H9 (cell line): ENCODE results near the gene RAB15. TPM values are rescaled to one million over a fixed set of nuclear protein-coding genes. Genes with fewer than 3 reads are reported as not detected.

Experiments
- DNase-seq: peaks from one replicate; pipeline ENCODE4 v3.0.0-alpha.2; 2017
- H2AFZ ChIP-seq: one replicate; pipeline ENCODE4 v1.6.1; 2013; ENCODE audit warnings: mild to moderate bottlenecking, low read length, control low read depth, moderate library complexity
- H2AK5ac ChIP-seq: 2 replicates; pipeline ENCODE4 v1.6.1; 2013; ENCODE audit warnings: low read length, control low read depth, mixed read lengths; ENCODE audit not compliant: insufficient read length
- H2BK120ac ChIP-seq: one replicate; pipeline ENCODE4 v1.6.1; 2013; ENCODE audit warnings: low read depth, mild to moderate bottlenecking, low read length, control low read depth, inconsistent platforms; ENCODE audit not compliant: poor library complexity, severe bottlenecking
- H2BK12ac ChIP-seq: 2 replicates; pipeline ENCODE4 v1.6.1; 2013; ENCODE audit warnings: low read length, control low read depth, mixed read lengths, low read depth; ENCODE audit not compliant: insufficient read length
- H2BK15ac ChIP-seq: 2 replicates; pipeline ENCODE4 v1.6.1; 2013; ENCODE audit warnings: low read depth, low read length, control low read depth
- H2BK20ac ChIP-seq: one replicate; pipeline ENCODE4 v1.6.1; 2013; ENCODE audit warnings: low read depth, mild to moderate bottlenecking, low read length, control low read depth, inconsistent platforms; ENCODE audit not compliant: poor library complexity, severe bottlenecking
- H2BK5ac ChIP-seq: 2 replicates; pipeline ENCODE4 v1.6.1; 2013; ENCODE audit warnings: low read length, control low read depth, mixed read lengths; ENCODE audit not compliant: insufficient read length
- H3K14ac ChIP-seq: 2 replicates; pipeline ENCODE4 v1.6.1; 2013; ENCODE audit warnings: low read length, control low read depth; ENCODE audit not compliant: insufficient read depth
- H3K18ac ChIP-seq: 2 replicates; pipeline ENCODE4 v1.6.1; 2013; ENCODE audit warnings: low read depth, mild to moderate bottlenecking, mixed read lengths, low read length, control low read depth; ENCODE audit not compliant: insufficient read length
- H3K23ac ChIP-seq: 2 replicates; pipeline ENCODE4 v1.6.1; 2013; ENCODE audit warnings: low read length, control low read depth, mixed read lengths, low read depth; ENCODE audit not compliant: insufficient read length
- H3K23me2 ChIP-seq: 2 replicates; pipeline ENCODE4 v1.6.1; 2013; ENCODE audit warnings: low read depth, mild to moderate bottlenecking, mixed read lengths, low read length, control low read depth; ENCODE audit not compliant: insufficient read length, poor library complexity, severe bottlenecking
- H3K27ac ChIP-seq: 2 replicates; pipeline ENCODE4 v1.5.1; 2013; ENCODE audit warnings: low read length, control low read depth, mixed read lengths, low read depth; ENCODE audit not compliant: insufficient read length
- H3K27me3 ChIP-seq: 2 replicates; pipeline ENCODE4 v1.6.1; 2013; ENCODE audit warnings: low read length, control low read depth, inconsistent platforms; ENCODE audit not compliant: insufficient read depth
- H3K4ac ChIP-seq: 2 replicates; pipeline ENCODE4 v1.6.1; 2013; ENCODE audit warnings: low read depth, mild to moderate bottlenecking, control low read depth, inconsistent platforms, low read length, moderate library complexity
- H3K4me1 ChIP-seq: 2 replicates; pipeline ENCODE4 v1.6.1; 2013; ENCODE audit warnings: low read length, control low read depth, inconsistent platforms; ENCODE audit not compliant: insufficient read depth
- H3K4me2 ChIP-seq: 2 replicates; pipeline ENCODE4 v1.6.1; 2013; ENCODE audit warnings: low read length, control low read depth, mixed read lengths; ENCODE audit not compliant: insufficient read length, insufficient read depth
- H3K56ac ChIP-seq: 2 replicates; pipeline ENCODE4 v1.6.1; 2013; ENCODE audit warnings: low read depth, mild to moderate bottlenecking, mixed read lengths, low read length, control low read depth; ENCODE audit not compliant: insufficient read length
- H3K79me1 ChIP-seq: 2 replicates; pipeline ENCODE4 v1.6.1; 2013; ENCODE audit warnings: low read depth, mild to moderate bottlenecking, moderate library complexity, low read length, control low read depth, inconsistent platforms; ENCODE audit not compliant: insufficient read depth, poor library complexity, severe bottlenecking
- H3K79me2 ChIP-seq: 2 replicates; pipeline ENCODE4 v1.6.1; 2013; ENCODE audit warnings: low read length, control low read depth, inconsistent platforms; ENCODE audit not compliant: insufficient read depth
- H3K9ac ChIP-seq: 2 replicates; pipeline ENCODE4 v1.6.1; 2013; ENCODE audit warnings: low read length, control low read depth, mixed read lengths; ENCODE audit not compliant: insufficient read length; ENCODE audit errors: extremely low read depth
- H3K9me3 ChIP-seq: one replicate; pipeline ENCODE4 v1.6.1; 2013; ENCODE audit warnings: low read depth, low read length, inconsistent platforms; ENCODE audit not compliant: control insufficient read depth
- H3T11ph ChIP-seq: one replicate; pipeline ENCODE4 v1.6.1; 2013; ENCODE audit warnings: mild to moderate bottlenecking, low read length, control low read depth, inconsistent platforms
- H4K20me1 ChIP-seq: one replicate; pipeline ENCODE4 v1.6.1; 2013; ENCODE audit not compliant: control insufficient read depth, insufficient read length, insufficient read depth
- H4K5ac ChIP-seq: 2 replicates; pipeline ENCODE4 v1.6.1; 2013; ENCODE audit warnings: low read depth, mild to moderate bottlenecking, mixed read lengths, low read length, control low read depth; ENCODE audit not compliant: insufficient read length
- H4K8ac ChIP-seq: replicated peaks from 2 replicates; pipeline ENCODE4 v1.6.1; 2013; ENCODE audit warnings: low read length, control low read depth, mixed read lengths, low read depth; ENCODE audit not compliant: insufficient read length
- H4K91ac ChIP-seq: 2 replicates; pipeline ENCODE4 v1.6.1; 2013; ENCODE audit warnings: low read depth, mild to moderate bottlenecking, moderate library complexity, mixed read lengths, low read length, control low read depth; ENCODE audit not compliant: insufficient read length
- H3K27ac Mint-ChIP-seq, 3 experiments: 2 replicates in 2 of 3; 3 replicates in 1 of 3; pipeline ENCODE4 v1.8.0; 2020 to 2021; ENCODE audit warnings: mixed read lengths in 3 of 3, mild to moderate bottlenecking in 1 of 3, moderate library complexity in 1 of 3
- H3K27me3 Mint-ChIP-seq: 2 replicates; pipeline ENCODE4 v1.8.0; 2021; ENCODE audit warnings: low read depth, mild to moderate bottlenecking, moderate library complexity, mixed read lengths
- H3K36me3 Mint-ChIP-seq, 3 experiments: 2 replicates in 2 of 3; 3 replicates in 1 of 3; pipeline ENCODE4 v1.8.0; 2020 to 2021; ENCODE audit warnings: low read depth in 3 of 3, mixed read lengths in 3 of 3; ENCODE audit not compliant: insufficient read depth in 1 of 3
- H3K4me1 Mint-ChIP-seq, 2 experiments: 2 replicates each; pipeline ENCODE4 v1.8.0; 2020; ENCODE audit warnings: mixed read lengths in 2 of 2
- H3K4me3 Mint-ChIP-seq, 2 experiments: 2 replicates in 1 of 2; 3 replicates in 1 of 2; pipeline ENCODE4 v1.8.0; 2020 to 2021; ENCODE audit warnings: mild to moderate bottlenecking in 2 of 2, mixed read lengths in 2 of 2, moderate library complexity in 1 of 2
- H3K9me3 Mint-ChIP-seq, 2 experiments: 2 replicates in 1 of 2; 3 replicates in 1 of 2; pipeline ENCODE4 v1.8.0; 2020; ENCODE audit warnings: mild to moderate bottlenecking in 2 of 2, mixed read lengths in 2 of 2, moderate library complexity in 1 of 2
- WGBS: extraction: QIAGEN DNeasy Blood & Tissue Kit; methylation state at CpG from one replicate; pipeline ENCODE4 v1.1.7; 2013; ENCODE audit warnings: missing lambda C conversion rate, low lambda C conversion rate, mixed read lengths; ENCODE audit not compliant: insufficient read length; ENCODE audit errors: extremely low coverage; 5-methylcytosine and 5-hydroxymethylcytosine counted together
- total RNA-seq: library from RNA; stranded (reverse); gene quantifications from 2 replicates; pipeline ENCODE4 v1.2.1, GENCODE V29; 2021
- TF ChIP-seq, protein P1 (sequence below): fragments of 200-600 bp; sonication (generic); conservative IDR thresholded peaks from 3 replicates; pipeline ENCODE4 v1.8.0; 2021; ENCODE audit warnings: antibody characterized with exemption, mild to moderate bottlenecking

Gene RAB15
- total RNA-seq, 1 experiment from 2014 or later = 54.3 TPM

DNA sequence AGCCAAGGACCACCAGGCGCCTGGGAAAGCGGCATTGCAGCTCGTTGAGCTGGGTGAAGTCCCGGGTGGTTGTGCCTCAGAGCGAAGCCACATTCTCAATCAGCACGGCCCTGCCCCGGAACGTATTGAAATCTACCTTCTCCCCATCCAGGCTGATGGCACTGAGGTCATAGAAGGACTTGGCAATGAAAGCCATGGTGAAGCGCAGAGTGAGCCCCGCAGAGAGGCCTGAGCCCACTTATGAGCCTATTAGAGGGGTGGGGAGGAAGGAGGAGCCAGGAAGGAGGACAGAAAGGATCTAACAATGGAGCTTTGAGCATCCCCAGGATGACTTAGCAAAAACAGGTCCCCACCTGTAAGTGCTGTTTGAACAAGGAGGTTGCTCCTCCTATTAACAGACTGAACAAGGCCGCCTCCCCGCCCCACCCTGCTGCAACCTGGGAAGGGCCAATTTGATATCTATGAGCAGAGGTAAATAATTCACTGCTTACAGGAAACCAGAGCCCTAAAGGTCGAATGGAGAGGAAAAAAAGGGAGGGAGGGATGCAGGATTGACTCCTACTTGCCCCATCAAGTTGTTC is 29.5 kb downstream of the RAB15 start, which contains the start of gene GPX2:
Gene GPX2, minus strand, starts transcription at position 215 of the 581 bp plus-strand sequence. Its CDS starts 19 bp downstream, at position 196.
- Histone ChIP-seq H3K9me3 (no peaks in the 10 kb centered on the region), H3K56ac (no peak within 1 kb of the TSS), H3K27ac (no peak within 1 kb of the TSS), H3K9ac (no peak within 1 kb of the TSS), H3K23ac (no peak within 1 kb of the TSS), H4K5ac (no peak within 1 kb of the TSS), H2BK15ac (no peak within 1 kb of the TSS), H3K4me1 (peaks cover 2% of the 10 kb centered on the region; the same call in 1 of the 2 replicates), H3K14ac (no peak within 1 kb of the TSS; the same call in 1 of the 2 replicates), H4K91ac (no peak within 1 kb of the TSS), H3K27me3 (no peaks in the 10 kb centered on the region), H2BK5ac (no peak within 1 kb of the TSS), H4K8ac (no peak within 1 kb of the TSS), H2BK120ac (no peak within 1 kb of the TSS), H3T11ph (no peak within 1 kb of the TSS), H3K4me2 (no peak within 1 kb of the TSS), H3K23me2 (no peaks in the 10 kb centered on the region), H3K4ac (no peak within 1 kb of the TSS), H3K79me1 (no peaks in the 10 kb centered on the region), H4K20me1 (no peaks in the 10 kb centered on the region), H2AFZ (no peak within 1 kb of the TSS), H3K18ac (no peak within 1 kb of the TSS), H3K79me2 (no peaks in the 10 kb centered on the region), H2BK20ac (peak within 1 kb of the TSS; percentile 62), H2BK12ac (no peak within 1 kb of the TSS), H2AK5ac (no peak within 1 kb of the TSS)
- Mint-ChIP-seq H3K27me3 (no peaks in the 10 kb centered on the region), H3K36me3 (peaks cover 7 to 30% (median 17%) of the 10 kb centered on the region in 3 experiments), H3K4me1 (peaks cover 24 to 27% of the 10 kb centered on the region in 2 experiments), H3K9me3 (no peaks in the 10 kb centered on the region), H3K4me3 (no peak within 1 kb of the TSS), H3K27ac (peak within 1 kb of the TSS; percentile 31 to 89 (median 65); a peak in 3 of 7 replicates)
- no peak for DNase-seq
- TF ChIP-seq, protein P1, sequence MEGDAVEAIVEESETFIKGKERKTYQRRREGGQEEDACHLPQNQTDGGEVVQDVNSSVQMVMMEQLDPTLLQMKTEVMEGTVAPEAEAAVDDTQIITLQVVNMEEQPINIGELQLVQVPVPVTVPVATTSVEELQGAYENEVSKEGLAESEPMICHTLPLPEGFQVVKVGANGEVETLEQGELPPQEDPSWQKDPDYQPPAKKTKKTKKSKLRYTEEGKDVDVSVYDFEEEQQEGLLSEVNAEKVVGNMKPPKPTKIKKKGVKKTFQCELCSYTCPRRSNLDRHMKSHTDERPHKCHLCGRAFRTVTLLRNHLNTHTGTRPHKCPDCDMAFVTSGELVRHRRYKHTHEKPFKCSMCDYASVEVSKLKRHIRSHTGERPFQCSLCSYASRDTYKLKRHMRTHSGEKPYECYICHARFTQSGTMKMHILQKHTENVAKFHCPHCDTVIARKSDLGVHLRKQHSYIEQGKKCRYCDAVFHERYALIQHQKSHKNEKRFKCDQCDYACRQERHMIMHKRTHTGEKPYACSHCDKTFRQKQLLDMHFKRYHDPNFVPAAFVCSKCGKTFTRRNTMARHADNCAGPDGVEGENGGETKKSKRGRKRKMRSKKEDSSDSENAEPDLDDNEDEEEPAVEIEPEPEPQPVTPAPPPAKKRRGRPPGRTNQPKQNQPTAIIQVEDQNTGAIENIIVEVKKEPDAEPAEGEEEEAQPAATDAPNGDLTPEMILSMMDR = no peak
- no CpG with 5 or more reads among the region's 13 CpGs for WGBS
